ENCODE results near the gene CMIP.
"Not testable (repeated sequence)": the region's sequence is repeated elsewhere in the genome, so short reads cannot be mapped to it uniquely, and the experiment has no call there.

The CMIP gene

DNA sequence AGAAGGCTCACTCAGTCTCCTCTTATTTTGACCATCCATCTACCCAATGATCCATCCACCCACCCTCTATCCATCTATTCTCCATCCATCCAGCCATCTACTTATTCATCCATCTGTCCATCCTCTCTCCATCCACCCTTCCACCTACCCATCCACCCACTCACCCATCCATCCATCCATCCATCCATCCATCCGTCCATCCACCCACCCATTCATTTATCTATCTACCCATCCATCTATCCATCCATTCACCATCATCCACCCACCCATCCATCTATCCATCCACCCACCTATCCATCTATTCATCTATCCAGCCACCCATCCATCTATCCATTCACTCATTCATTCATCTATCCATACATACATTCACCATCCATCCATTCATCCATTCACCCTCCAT is 288.7 kb downstream of the CMIP start:
- DNase-seq, result no peak

DNA sequence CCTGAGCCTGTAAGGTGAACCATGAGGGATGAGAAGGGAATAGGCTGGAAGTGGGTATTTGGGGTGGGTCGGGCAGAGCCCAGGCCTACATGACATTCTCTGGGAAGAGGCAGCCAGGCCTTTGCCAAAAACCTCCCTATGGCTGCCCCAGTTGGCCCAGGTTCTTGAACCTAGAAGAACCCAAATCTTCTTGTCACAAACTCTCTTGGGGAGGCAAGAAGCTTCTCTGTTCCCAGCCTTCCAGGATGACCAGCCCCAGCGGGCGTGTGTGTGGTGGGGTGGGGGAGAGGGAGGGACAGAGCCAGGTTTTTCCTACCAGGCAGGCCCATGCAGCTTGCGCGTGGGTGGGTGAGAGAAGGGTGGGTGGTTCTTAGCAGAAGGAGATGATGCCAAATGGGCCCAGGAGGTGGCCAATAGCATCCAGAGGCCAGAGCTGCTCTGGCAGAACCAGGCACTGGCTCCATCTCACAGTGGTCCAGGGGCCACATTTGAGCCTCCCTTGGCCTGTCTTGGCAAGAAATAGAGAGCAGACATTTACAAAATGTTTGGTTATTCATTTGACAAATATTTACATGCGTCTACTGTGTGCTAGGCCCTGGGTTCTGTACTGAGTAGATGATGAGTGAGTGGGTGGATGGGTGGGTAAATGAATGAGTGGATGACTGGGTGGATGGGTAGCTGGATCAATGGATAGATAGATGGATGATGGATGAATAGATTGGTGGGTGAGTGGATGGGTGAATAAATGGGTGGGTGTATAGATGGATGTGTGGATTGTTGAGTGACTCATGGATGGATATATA is 290.2 kb downstream of the CMIP start:
- DNase-seq, result no peak

DNA sequence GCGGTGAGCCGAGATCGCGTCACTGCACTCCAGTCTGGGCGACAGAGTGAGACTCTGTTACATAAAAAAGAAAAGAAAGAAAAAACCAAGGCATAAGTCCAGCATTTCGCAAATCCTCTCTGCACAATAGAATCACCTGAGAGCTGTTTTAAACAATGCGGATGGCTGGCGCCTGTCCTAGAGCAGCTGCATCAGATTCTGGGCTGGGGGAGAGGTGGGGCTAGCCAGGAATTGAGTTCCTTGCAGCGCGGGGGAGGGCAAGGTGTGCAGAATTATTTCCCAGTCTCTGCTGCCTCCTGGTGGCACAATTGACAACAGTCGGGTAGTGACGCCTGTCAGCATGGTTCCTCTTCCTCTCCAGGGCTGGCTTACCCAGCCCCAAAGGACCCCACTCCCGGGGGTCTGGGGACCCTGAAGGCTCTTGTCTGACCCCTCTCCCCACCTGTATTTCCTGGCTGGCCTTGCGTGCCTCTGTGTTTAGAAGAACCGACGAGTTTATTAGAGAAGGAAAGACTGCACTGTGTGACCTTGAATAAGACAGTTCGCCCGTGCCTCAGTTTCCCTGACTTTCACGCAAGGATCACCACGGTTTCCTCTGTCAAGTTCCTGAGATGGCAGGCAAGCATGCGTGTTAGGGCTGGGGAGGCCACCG is 293.4 kb downstream of the CMIP start:
- peak; percentile 90 for DNase-seq

DNA sequence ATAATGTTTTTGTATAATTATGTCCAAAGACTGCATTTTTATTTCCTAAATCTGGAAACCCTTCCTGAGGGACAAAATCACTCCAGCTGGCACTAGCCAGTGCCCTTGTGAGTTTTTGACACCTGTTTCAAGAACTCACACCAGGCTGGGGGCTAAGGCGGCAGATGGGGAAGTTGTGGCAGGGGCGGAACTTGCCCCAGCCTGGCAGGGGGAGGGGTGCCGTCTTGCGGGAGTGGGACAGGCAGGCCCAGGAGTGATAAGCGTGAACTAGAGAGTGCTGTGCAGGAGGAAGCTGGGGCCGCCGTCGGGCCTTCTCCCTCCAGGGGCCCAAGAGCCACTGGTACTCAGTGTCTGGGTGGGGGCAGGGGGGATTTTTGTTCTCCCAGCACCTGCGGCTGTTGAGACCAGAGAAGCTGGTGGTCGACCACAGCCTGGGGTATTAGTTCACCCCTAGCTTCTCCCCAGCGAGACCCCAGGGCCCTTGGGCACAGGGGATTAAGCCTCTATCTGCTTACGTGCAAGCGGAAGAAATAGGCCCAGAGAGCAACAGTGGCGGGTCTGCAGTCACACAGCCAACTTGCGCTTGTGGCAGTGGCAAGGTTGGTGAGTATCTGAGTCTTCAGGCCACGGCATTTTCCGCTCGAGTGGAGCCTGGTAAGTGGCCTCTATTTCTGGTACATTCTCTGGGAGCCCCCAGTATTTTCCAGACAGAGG is 294.3 kb downstream of the CMIP start:
- no peak for DNase-seq

DNA sequence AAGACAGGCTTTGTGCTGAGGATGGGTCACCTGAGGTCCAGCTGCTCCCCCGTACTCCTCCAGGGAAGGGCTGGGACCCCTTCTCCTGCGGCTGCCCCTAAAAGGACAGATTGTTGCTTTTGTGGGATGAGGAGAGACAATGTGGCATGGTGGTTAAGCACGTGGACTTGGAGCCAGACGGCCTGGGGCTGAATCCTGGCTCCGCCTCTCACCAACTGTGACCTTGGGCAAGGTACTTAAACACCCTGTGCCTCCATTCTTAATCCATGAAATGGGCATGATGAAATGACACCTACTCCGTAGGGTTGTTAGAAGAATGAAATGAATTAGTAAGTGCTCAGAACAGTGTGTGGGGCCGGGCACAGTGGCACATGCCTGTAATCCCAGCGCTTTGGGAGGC is 294.9 kb downstream of the CMIP start:
- DNase-seq, result no peak

DNA sequence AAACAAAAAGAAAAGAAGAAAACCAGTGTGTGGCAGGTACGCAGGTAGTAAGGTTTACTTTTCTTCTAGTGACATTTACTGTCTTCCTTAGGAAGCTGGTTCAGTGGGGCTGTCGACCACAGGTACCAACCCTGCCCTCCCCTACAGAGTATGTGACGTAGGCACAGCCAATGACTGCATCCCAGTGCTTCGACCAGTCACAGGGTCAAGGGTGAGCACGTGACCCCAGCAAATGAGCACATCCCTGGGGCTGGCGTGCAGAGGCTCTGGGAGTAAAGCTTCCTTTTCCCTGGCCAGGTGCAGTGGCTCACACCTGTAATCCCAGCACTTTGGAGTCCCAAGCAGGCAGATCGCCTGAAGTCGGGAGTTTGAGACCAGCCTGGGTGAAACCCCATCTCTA is 295.6 kb downstream of the CMIP start:
- no peak for DNase-seq

DNA sequence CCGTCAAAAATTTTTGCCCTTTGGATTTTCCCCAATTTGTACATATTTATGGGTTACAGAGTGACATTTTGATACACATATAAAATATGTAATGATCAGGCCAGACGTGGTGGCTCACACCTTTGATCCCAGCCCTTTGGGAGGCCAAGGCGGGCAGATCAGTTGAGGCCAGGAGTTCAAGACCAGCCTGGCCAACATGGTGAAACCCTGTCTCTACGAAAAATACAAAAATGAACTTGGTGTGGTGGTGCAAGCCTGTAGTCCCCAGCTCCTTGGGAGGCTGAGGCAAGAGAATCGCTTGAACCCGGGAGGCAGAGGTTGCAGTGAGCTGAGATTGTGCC is 296.8 kb downstream of the CMIP start:
- DNase-seq, result not testable (repeated sequence)

DNA sequence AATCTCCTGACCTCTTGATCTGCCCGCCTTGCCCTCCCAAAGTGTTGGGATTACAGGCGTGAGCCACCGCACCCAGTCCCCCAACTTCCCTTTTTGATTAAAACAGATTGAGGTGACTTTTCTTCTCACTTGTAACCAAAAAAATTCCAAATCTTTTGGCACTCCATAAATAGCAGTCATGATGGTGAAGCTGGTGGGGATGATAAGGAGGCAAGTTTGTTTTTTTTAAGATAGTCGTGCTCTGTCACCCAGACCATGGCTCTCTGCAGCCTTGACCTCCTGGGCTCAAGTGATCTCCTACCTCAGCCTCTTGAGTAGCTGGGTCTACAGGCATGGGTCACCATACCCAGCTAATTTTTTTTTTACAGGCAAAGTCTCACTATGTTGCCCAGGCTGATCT is 299.8 kb downstream of the CMIP start:
- no peak for DNase-seq

DNA sequence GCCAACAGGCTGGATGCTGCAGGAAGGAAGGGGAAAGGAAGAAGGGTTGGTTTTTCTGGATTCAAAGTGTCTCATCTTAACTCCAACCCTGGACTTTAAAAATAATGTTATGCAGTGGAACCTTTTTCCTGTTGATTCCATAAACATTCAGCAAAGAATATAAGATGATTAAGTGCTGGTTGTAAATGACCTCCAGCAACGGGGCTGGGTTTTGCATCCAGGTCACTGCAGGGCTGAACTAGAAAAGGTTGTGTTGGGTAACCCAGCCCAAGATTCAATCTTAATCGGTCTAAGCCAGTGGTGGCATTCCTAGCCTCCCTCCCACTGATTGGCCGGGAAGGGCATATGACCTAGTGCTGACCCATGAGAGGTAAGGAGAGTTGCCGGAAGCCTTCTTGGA is 300.3 kb downstream of the CMIP start:
- DNase-seq, result no peak

DNA sequence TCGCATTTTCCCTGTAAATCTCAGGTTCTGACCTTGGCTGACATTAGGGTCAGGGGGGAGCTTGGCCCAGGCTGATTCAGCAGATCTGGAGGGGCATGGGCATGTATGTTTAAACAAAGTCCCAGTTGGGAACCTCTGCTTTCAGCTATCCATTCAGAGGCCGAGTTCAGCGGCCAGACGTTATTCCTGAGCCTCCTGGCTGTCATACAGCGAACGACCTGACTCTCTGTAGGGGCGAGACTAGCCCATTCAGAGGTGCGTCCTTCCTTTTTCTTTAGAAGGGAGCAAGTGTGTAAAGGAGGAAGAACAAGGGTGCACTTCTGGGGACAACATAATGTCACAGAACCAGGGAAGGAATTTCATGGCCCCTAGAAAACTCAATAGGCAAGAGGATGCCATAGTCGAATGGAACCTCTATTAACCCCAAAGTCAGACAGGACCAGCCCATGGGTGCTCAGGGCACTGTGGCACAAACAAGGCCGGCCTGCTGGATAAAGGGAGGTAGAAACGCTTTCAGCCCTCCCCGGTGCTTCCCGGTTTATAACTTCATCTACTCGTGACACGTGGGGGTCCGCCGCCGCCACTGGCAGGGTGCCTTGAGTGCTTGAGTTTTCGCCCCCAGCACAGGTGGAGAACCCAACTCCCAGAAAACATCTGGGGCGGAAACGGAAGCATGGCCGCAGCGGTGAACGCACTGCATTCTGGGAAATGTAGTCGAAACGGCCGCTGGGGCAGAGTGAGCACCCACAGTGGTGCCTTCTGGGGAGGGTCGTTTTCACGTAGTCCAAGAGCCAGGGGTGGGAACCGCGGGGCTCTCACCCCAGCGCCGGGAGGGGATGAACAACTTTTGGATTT is 301.3 kb downstream of the CMIP start:
- peak; percentile 83 for DNase-seq

DNA sequence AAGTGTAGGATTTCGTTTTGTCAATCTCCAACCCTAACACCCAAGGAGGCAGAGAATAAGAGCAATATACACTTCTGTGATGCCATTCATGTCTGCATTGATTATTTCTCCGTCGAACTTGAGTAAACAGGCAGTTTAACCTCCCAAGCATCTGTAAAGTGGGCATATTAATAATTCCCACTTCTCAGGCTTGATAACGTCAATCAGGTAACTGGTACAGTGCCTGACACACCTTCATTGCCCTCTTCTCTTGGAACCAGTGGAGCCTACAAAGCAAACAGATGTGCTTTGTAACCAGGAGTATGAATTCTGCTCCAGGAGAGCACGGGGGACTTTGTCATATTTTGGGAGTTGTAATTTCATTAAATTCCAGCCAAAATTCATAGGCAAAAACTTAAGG is 302.0 kb downstream of the CMIP start:
- DNase-seq, result no peak

DNA sequence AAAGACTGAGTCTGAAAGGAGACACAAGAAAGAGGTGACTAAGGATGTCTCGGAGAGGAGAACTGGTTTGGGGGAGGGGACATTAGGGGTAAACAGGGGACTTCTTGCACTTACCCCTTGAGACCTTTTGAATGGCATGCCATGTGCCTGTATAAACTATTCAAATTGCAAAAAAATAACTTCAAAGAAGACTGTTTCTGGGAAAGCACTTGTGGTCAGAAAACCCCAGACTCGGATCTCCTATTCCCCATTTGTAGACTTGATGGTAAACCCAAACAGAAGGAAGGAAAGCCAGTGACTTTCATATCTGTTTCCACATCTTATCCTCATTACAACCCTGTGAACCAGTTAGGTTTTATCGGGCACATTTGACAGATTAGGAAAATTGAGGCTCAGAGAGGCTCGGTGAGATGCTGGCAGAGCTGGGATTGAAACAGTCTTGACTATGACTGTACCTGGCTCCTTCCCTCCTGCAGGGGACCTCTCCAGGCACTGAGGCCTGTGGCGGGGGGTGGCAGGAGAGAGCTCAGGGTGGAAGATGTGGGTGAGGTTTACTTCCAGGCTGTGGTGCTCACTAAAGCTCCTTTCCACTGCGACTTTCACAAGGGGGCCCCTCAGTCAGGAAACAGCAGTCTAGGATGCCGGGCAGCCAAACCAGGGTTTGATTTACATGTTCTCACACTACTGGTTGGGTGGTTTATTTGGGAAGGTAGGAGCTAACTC is 304.0 kb downstream of the CMIP start:
- peak; percentile 15 for DNase-seq

DNA sequence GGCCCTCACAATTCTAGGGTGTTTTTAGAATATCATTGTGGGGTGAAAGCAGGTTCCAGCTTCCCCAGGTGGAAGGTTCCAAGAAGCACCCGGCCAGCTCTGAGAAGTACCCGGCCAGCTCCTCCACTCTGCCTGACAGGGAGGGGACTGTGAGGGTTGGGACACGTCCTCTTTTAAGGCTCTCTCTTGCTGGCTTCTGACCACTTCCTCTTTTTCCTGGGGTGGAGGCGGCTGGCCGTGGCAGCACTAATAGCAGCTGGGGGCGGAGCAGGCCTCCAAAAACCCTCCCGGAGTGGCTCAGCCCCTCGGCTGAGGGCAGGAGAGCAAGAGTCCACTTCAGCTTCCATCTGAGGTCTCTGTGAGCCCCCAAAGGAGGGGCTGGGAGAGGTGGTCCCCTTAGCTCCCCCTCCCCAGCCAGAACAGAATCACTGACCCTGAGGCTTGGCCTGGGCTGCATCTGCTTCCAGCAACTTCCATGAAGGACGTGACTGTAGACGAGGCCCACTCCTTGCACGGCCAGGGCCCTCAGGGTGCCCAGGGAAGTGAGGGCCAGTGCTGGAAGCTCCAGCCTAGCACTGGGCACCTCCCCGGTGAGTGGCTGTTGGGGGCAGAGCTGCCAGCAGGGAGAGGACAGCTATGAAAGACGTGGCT is 307.7 kb downstream of the CMIP start:
- no peak for DNase-seq

DNA sequence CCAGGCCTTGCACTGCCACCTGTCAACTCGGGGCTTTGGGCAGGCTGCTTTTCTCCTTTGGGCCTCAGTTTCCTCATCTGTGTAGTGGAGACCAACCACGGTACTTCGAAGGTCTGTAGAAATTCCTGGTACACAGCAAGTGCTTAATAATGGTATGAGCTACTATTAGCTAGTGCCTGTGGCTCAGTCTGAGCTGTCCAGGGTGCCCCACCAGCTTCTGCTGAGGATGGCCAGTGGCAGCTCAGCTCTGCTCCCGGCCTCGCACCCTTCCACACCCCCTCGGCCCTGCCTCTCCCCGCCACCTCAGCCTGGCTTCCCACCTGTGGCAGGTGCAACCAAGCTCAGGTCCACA is 308.2 kb downstream of the CMIP start:
- no peak for DNase-seq

DNA sequence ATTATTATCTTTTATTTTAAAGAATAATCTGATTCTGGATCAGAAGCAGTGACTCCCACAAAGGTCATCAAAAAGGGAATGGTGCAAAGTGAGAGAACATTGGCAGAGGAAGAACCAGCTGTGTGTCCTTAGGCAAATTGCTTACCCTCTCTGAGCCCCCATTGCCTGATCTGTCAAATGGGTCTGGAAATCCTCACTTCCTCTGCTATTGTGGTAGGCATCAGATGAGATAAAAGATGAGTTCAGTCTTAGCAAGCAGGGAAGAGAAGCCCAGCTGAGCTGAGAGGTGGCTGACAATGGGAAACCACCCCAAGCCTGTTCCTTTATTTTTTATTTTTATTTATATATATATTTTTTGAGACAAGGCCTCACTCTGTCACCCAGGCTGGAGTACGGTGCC is 310.2 kb downstream of the CMIP start:
- DNase-seq, result no peak

DNA sequence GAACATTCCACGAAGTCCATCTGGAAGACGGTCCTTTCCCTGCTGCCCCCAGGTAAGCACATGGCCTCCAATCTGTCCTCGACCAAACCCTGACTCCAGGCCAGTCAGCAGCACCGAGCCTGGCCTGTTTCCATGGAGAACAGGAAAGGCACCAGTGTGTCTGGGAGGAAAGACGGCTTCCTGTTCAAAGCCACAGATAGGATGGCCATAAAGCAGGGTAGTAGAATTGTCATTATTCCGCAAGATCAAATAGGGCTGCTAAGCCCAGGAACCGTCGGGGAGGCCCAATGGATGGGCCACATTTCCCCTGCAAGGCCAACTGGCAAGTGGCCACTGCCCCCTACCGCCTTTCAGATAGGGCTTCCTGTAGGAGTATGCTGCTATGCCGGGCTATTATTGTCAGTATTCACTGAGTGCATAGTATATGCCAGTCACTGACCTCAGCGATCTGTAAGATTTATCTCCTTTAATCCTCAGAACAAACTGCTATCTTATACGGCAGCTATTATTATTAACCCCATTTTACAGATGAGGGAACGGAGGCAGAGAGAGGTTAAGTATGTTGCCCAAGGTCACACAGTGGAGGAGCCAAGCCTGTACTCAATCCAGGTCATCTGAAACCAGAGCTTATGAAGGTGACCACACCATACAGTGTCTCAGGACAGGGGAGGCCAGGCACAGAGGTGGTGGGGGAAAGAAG is 311.5 kb downstream of the CMIP start:
- no peak for DNase-seq

DNA sequence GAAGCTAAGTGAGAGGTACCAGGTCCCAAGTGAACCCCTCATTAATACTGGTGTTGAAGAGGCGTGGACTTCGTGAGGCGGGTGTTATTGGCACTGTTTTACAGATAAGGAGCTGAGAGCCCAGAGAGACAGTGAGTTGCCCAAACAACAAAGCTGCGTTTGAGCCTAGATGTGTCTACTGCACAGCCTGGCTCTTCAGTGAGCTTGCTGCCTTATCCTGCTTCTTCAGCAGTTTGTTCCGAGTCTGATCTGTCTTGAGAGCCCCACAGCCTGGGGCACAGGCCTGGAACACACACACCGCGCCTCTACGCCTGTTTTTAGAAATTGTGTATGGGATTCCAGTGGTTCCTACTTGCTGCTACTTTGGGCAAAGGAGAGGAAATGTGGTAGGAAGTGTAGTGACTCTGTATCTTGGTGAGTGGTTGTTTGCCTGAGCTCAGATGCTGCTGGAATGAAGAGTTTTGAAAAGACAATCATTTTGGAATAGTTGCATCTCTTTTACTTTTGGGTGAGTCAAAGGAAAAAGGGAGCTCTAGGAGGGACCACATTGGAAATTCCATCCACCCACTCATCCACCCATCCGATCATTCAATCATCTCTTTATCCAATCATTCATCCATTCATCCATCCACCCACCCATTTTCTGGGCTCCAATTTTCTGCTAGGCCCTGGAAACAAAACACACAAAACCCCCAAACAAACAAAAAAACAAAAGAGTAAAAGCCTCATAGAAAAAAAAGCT is 312.2 kb downstream of the CMIP start:
- DNase-seq, result no peak

DNA sequence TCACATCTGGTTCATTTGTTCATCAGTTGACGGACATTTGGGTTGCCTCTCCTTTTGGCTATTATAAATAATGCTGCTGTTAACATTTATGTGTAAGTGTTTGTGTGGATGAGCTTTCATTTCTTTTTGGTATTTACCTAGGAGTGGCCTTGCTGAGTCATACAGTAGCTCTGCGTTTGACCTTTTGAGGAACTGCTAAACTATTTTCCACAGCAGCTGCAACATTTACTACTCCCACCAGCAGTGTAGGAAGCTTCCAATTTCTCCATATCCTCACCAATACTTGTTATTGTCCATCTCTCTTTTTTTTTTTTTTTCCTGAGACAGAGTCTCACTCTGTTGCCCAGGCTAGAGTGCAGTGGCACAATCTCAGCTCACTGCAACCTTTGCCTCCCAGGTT is 313.8 kb downstream of the CMIP start:
- DNase-seq, result no peak

Data from stimulated activated CD4-positive, alpha-beta T cell treated with anti-CD3 and anti-CD28 coated beads, Interleukin-15, amount 100 ng/mL, for 24 hours (primary cell).